ENCODE measurements around the gene EMILIN3. TPM values are rescaled to one million over a fixed set of nuclear protein-coding genes. Genes with fewer than 3 reads are reported as not detected.

Gene EMILIN3
- total RNA-seq, 1 experiment from 2014 or later, result 5.9 TPM

GRCh38 chr20:41369673-41370072 lies 3.1 kb upstream of the EMILIN3 start:
- Histone ChIP-seq H3K4ac (ENCODE audit: low read depth, low read length) (no peak overlapping the region), H3K79me2 (ENCODE audit: insufficient read depth, low read length) (no peaks in the 10 kb centered on the region), H3K9ac (ENCODE audit: extremely low read depth, insufficient read length, low read length) (no peak overlapping the region), H2AK5ac (ENCODE audit: insufficient read length, low read length) (no peak overlapping the region), H4K91ac (ENCODE audit: insufficient read length, low read depth, low read length) (no peak overlapping the region), H2BK5ac (ENCODE audit: insufficient read length, low read length) (no peak overlapping the region), H4K8ac (replicated peaks; ENCODE audit: insufficient read length, low read depth, low read length) (no peak overlapping the region), H4K5ac (ENCODE audit: insufficient read length, low read depth, low read length) (no peak overlapping the region), H2AFZ (ENCODE audit: low read length) (no peak overlapping the region), H3K23ac (ENCODE audit: insufficient read length, low read depth, low read length) (no peak overlapping the region), H3T11ph (ENCODE audit: low read length) (no peak overlapping the region), H3K18ac (ENCODE audit: insufficient read length, low read depth, low read length) (no peak overlapping the region), H2BK120ac (ENCODE audit: low read depth, low read length, poor library complexity, severe bottlenecking) (no peak overlapping the region), H3K9me3 (ENCODE audit: control insufficient read depth, low read depth, low read length) (peaks cover 4% of the 10 kb centered on the region), H3K14ac (ENCODE audit: insufficient read depth, low read length) (no peak overlapping the region), H3K4me2 (ENCODE audit: insufficient read depth, insufficient read length, low read length) (no peak overlapping the region), H3K79me1 (ENCODE audit: insufficient read depth, low read depth, low read length, poor library complexity, severe bottlenecking) (no peaks in the 10 kb centered on the region), H3K23me2 (ENCODE audit: insufficient read length, low read depth, low read length, poor library complexity, severe bottlenecking) (peaks cover 3% of the 10 kb centered on the region), H3K27ac (ENCODE audit: insufficient read length, low read depth, low read length) (no peak overlapping the region), H2BK20ac (ENCODE audit: low read depth, low read length, poor library complexity, severe bottlenecking) (no peak overlapping the region), H3K56ac (ENCODE audit: insufficient read length, low read depth, low read length) (no peak overlapping the region), H4K20me1 (ENCODE audit: control insufficient read depth, insufficient read depth, insufficient read length) (no peaks in the 10 kb centered on the region), H2BK12ac (ENCODE audit: insufficient read length, low read depth, low read length) (no peak overlapping the region), H2BK15ac (ENCODE audit: low read depth, low read length) (no peak overlapping the region), H3K27me3 (ENCODE audit: insufficient read depth, low read length) (peaks cover 19% of the 10 kb centered on the region), H3K4me1 (ENCODE audit: insufficient read depth, low read length) (no peaks in the 10 kb centered on the region)
- TF ChIP-seq, protein P1, sequence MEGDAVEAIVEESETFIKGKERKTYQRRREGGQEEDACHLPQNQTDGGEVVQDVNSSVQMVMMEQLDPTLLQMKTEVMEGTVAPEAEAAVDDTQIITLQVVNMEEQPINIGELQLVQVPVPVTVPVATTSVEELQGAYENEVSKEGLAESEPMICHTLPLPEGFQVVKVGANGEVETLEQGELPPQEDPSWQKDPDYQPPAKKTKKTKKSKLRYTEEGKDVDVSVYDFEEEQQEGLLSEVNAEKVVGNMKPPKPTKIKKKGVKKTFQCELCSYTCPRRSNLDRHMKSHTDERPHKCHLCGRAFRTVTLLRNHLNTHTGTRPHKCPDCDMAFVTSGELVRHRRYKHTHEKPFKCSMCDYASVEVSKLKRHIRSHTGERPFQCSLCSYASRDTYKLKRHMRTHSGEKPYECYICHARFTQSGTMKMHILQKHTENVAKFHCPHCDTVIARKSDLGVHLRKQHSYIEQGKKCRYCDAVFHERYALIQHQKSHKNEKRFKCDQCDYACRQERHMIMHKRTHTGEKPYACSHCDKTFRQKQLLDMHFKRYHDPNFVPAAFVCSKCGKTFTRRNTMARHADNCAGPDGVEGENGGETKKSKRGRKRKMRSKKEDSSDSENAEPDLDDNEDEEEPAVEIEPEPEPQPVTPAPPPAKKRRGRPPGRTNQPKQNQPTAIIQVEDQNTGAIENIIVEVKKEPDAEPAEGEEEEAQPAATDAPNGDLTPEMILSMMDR (conservative IDR thresholded peaks at IDR 0.05), result no peak
- Mint-ChIP-seq H3K4me3 (no peak overlapping the region), H3K4me1 (peaks cover 11 to 17% of the 10 kb centered on the region in 2 experiments), H3K27ac (no peak overlapping the region), H3K9me3 (peaks cover 7 to 16% of the 10 kb centered on the region in 2 experiments), H3K36me3 (ENCODE audit: insufficient read depth in 1 of 3, low read depth in 3 of 3) (peaks cover 0 to 10% (median 5%) of the 10 kb centered on the region in 3 experiments; a peak in 5 of 7 replicates), H3K27me3 (ENCODE audit: low read depth) (peaks cover 69% of the 10 kb centered on the region)
- no peak for DNase-seq
- WGBS (ENCODE audit: extremely low coverage, insufficient read length, low lambda C conversion rate), result no CpG with 5 or more reads among the region's 2 CpGs
